HCT116 (cell line): ENCODE measurements around the gene FAM200B. TPM values are rescaled to one million over a fixed set of nuclear protein-coding genes. Genes with fewer than 3 reads are reported as not detected.

ENCODE experiments used
- ATAC-seq: fragments of 200-7000 bp; cut with Tn5 transposase; 2 replicates; pipeline ENCODE4 v1.9.1; 2020; ENCODE audit warnings: mild to moderate bottlenecking, moderate library complexity
- BruUV-seq: library from RNA; stranded (reverse); fragments of 400-500 nt; replicated peaks from 2 replicates; lab custom pipeline; 2021; lab: Mats Ljungman, UMichigan
- CTCF ChIA-PET: fragments of 300-600 bp; sonication (Branson Sonifier 250); formaldehyde crosslinking; loops from one replicate; lab custom pipeline; 2021; ENCODE audit warnings: antibody characterized with exemption; lab: Charles Lee
- POLR2A ChIA-PET: fragments of 300-600, 350-600 bp; sonication (Branson Sonifier 250); formaldehyde crosslinking; loops from one replicate; lab custom pipeline; 2021; ENCODE audit warnings: antibody characterized with exemption; lab: Charles Lee
- RAD21 ChIA-PET, 2 experiments: fragments of 300-600 bp; sonication (Branson Sonifier 250); formaldehyde crosslinking; loops; one replicate each; lab custom pipeline; 2023; ENCODE audit warnings: low total read pairs in 2 of 2; ENCODE audit not compliant: uncharacterized antibody in 2 of 2, unreplicated experiment in 2 of 2, low non-redundant PET in 1 of 2; lab: Charles Lee
- DNase-seq: peaks from one replicate; pipeline ENCODE4 v3.0.0-alpha.2; 2010; ENCODE audit warnings: low read depth, low spot score
- H2AFZ ChIP-seq: fragments of 200-600 bp; shearing (Covaris generic), sonication (generic); 2 replicates; pipeline ENCODE4 v1.6.1; 2017; ENCODE audit warnings: low read depth, mixed run types, mixed read lengths, antibody characterized with exemption, low read length; ENCODE audit not compliant: poor library complexity, severe bottlenecking
- H3K27ac ChIP-seq: 2 replicates; pipeline ENCODE4 v1.5.1; 2012; ENCODE audit warnings: low read depth, low read length
- H3K27me3 ChIP-seq: fragments of 200-600 bp; sonication (generic); 2 replicates; pipeline ENCODE4 v1.6.1; 2016; ENCODE audit warnings: mixed run types, low read length, mixed read lengths; ENCODE audit not compliant: insufficient read depth
- H3K36me3 ChIP-seq, 2 experiments: fragments of 200-500 bp in 1 of 2; fragments of 200-600 bp in 1 of 2; sonication (Bioruptor generic) in 1 of 2; sonication (generic) in 1 of 2; 2 replicates each; pipeline versions ENCODE4 v1.5.1 to v1.6.1; 2014 to 2016; ENCODE audit warnings: low read length in 2 of 2, inconsistent platforms in 1 of 2, mixed read lengths in 1 of 2, mixed run types in 1 of 2; ENCODE audit not compliant: insufficient read depth in 2 of 2, control insufficient read depth in 1 of 2
- H3K4me1 ChIP-seq, 2 experiments: fragments of 200-600 bp in 1 of 2; sonication (generic) in 1 of 2; 2 replicates each; pipeline versions ENCODE4 v1.5.1 to v1.6.1; 2012 to 2017; ENCODE audit warnings: low read length in 2 of 2, inconsistent platforms in 1 of 2, mild to moderate bottlenecking in 1 of 2, mixed read lengths in 1 of 2, mixed run types in 1 of 2, moderate library complexity in 1 of 2; ENCODE audit not compliant: insufficient read depth in 2 of 2, control insufficient read depth in 1 of 2
- H3K4me2 ChIP-seq: fragments of 200-600 bp; sonication (generic); 2 replicates; pipeline ENCODE4 v1.6.1; 2017; ENCODE audit warnings: mixed run types, low read length, mixed read lengths
- H3K4me3 ChIP-seq, 2 experiments: fragments of 200-600 bp in 1 of 2; sonication (generic) in 1 of 2; replicated peaks in 1 of 2; 2 replicates each; pipeline ENCODE4 v1.5.1; 2011 to 2016; ENCODE audit warnings: low read length in 2 of 2, control low read depth in 1 of 2, low read depth in 1 of 2, mild to moderate bottlenecking in 1 of 2, mixed read lengths in 1 of 2, mixed run types in 1 of 2
- H3K79me2 ChIP-seq: fragments of 200-600 bp; sonication (generic); 2 replicates; pipeline ENCODE4 v1.6.1; 2017; ENCODE audit warnings: mild to moderate bottlenecking, mixed run types, low read length, moderate library complexity, mixed read lengths; ENCODE audit not compliant: insufficient read depth
- H3K9ac ChIP-seq: fragments of 200-600 bp; sonication (generic); 2 replicates; pipeline ENCODE4 v1.6.1; 2016; ENCODE audit warnings: low read length, mixed read lengths
- H3K9me2 ChIP-seq: fragments of 200-600 bp; sonication (generic), shearing (Covaris generic); 2 replicates; pipeline ENCODE4 v1.6.1; 2017; ENCODE audit warnings: mixed run types, mild to moderate bottlenecking, moderate library complexity; ENCODE audit not compliant: insufficient read depth
- H3K9me3 ChIP-seq, 2 experiments: fragments of 200-500 bp in 1 of 2; fragments of 200-600 bp in 1 of 2; sonication (Bioruptor generic) in 1 of 2; sonication (generic) in 1 of 2; 2 replicates each; pipeline ENCODE4 v1.6.1; 2014 to 2017; ENCODE audit warnings: low read length in 2 of 2, mixed read lengths in 2 of 2, inconsistent platforms in 1 of 2, low read depth in 1 of 2, mild to moderate bottlenecking in 1 of 2, mixed run types in 1 of 2, moderate library complexity in 1 of 2; ENCODE audit not compliant: control insufficient read depth in 1 of 2, insufficient read depth in 1 of 2
- H4K20me1 ChIP-seq: fragments of 200-600 bp; sonication (generic), shearing (Covaris generic); 2 replicates; pipeline ENCODE4 v1.6.1; 2017; ENCODE audit warnings: mixed run types, mild to moderate bottlenecking, moderate library complexity; ENCODE audit not compliant: insufficient read depth
- EGR1 ChIP-seq: IDR thresholded peaks from 2 replicates; pipeline ENCODE4 v1.6.1; 2012; ENCODE audit warnings: low read depth
- FOSL1 ChIP-seq: IDR thresholded peaks from 2 replicates; pipeline ENCODE4 v1.6.1; 2012; ENCODE audit warnings: low read depth
- intact Hi-C: fragments of 100-400 bp; cut with micrococcal nuclease; formaldehyde crosslinking; loops from 2 replicates; pipeline ENCODE4 v1.10.0; 2022
- total RNA-seq: library from RNA; stranded (reverse); gene quantifications from one replicate; pipeline ENCODE4 v1.2.1, GENCODE V29; 2021; ENCODE audit not compliant: unreplicated experiment
- TF ChIP-seq, protein P1 (sequence below): IDR thresholded peaks from 2 replicates; pipeline ENCODE4 v1.6.1; 2012
- TF ChIP-seq, protein P2 (sequence below), 3 experiments: fragments of 200-600 bp in 1 of 3; sonication (generic) in 1 of 3; IDR thresholded peaks in 2 of 3; conservative IDR thresholded peaks in 1 of 3; 2 replicates each; pipeline ENCODE4 v1.5.1; 2012 to 2017; ENCODE audit warnings: low read depth in 2 of 3, low read length in 2 of 3, antibody characterized with exemption in 1 of 3, borderline replicate concordance in 1 of 3, control low read depth in 1 of 3, mild to moderate bottlenecking in 1 of 3, mixed read lengths in 1 of 3, mixed run types in 1 of 3, moderate library complexity in 1 of 3; ENCODE audit not compliant: insufficient read depth in 1 of 3

FAM200B gene
- total RNA-seq, 1 experiment from 2014 or later: 26.1 TPM

DNA sequence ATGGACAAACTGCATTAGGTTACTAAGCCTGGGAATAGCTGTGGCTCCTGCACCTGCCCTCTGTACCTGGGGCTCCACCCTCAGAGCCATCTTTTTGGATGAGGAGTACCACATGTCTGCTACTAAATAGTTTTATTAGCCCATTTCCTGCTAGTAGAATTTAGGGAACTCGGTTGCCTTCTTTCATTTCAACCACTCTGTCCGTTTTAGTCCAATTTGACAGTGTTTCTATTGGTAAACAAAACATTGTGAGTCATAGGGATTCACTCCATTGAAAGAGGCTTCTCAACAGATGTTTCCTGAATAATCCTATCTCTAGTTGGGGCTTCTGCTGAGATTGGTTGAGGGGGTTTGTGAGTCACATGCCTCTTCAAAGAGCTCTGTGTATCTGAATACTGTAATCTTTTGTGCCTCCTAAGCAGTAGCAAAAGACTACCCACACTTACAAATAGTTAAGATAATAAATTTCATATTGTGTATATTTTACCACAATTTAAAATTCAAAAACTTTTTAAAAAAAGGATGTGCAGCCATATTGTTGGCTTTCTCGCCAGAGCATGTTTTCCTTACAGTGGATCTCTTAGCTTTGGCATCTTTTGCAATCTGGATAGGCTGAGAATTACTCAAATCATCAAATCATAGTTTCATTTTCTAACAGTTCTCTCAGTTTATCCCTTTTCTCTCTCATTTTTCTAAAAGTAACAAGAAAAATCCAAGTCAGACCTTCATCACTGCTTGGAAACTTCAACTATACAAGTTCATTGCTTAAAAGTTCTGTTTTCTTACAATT is 9.9 kb downstream of the FAM200B start:
- intact Hi-C loops: loop anchor here (10.0 kb wide), 1 partner anchor 203 kb away; no protein-coding TSS in a partner anchor

More for the DNA sequence above, 9.9 kb downstream of the FAM200B start:
- ChIA-PET POLR2A (no interaction called here), RAD21 (no interaction called here), CTCF (interaction anchor here (1.2 kb wide), 1 partner anchor 24 kb away, joined by 3 read pairs; no protein-coding TSS in a partner anchor)
- H3K27me3 ChIP-seq: no peaks in the 10 kb centered on the region
- peak overlapping the region; percentile 30; the same call in 1 of the 2 replicates for H3K9ac ChIP-seq
- peaks cover 2 to 3% of the 10 kb centered on the region in 2 experiments; a peak in 2 of 4 replicates for H3K36me3 ChIP-seq
- ATAC-seq (no peak; the same call in 1 of the 2 replicates), DNase-seq (no peak)
- TF ChIP-seq EGR1 (no peak), FOSL1 (no peak)
- TF ChIP-seq, protein P1, sequence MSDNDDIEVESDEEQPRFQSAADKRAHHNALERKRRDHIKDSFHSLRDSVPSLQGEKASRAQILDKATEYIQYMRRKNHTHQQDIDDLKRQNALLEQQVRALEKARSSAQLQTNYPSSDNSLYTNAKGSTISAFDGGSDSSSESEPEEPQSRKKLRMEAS: no peak
- TF ChIP-seq, protein P2, sequence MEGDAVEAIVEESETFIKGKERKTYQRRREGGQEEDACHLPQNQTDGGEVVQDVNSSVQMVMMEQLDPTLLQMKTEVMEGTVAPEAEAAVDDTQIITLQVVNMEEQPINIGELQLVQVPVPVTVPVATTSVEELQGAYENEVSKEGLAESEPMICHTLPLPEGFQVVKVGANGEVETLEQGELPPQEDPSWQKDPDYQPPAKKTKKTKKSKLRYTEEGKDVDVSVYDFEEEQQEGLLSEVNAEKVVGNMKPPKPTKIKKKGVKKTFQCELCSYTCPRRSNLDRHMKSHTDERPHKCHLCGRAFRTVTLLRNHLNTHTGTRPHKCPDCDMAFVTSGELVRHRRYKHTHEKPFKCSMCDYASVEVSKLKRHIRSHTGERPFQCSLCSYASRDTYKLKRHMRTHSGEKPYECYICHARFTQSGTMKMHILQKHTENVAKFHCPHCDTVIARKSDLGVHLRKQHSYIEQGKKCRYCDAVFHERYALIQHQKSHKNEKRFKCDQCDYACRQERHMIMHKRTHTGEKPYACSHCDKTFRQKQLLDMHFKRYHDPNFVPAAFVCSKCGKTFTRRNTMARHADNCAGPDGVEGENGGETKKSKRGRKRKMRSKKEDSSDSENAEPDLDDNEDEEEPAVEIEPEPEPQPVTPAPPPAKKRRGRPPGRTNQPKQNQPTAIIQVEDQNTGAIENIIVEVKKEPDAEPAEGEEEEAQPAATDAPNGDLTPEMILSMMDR (IDR thresholded peaks at IDR 0.05 in 2 of 3, conservative IDR thresholded peaks at IDR 0.05 in 1 of 3; ENCODE audit: borderline replicate concordance in 1 of 3, insufficient read depth in 1 of 3, low read depth in 2 of 3, low read length in 2 of 3): no peak
- no peaks in the 10 kb centered on the region for H3K9me3 ChIP-seq
- no peaks in the 10 kb centered on the region for H4K20me1 ChIP-seq
- peak overlapping the region; percentile 62 for H3K4me2 ChIP-seq
- no peaks in the 10 kb centered on the region for H3K79me2 ChIP-seq
- no peaks in the 10 kb centered on the region for H3K9me2 ChIP-seq
- peaks cover 14 to 55% of the 10 kb centered on the region in 2 experiments for H3K4me1 ChIP-seq
- no peak overlapping the region for H3K27ac ChIP-seq
- no TSS peak for BruUV-seq
- H2AFZ ChIP-seq: no peak overlapping the region
- no peak overlapping the region for H3K4me3 ChIP-seq
